Hematopoietic multipotent progenitor cell treated with erythropoietin and hydrocortisone succinate and interleukin-3 and kit ligand, for 8 days (in vitro differentiated cells): Measurements from ENCODE around the gene PLCB2.

Source experiments
- DNase-seq: peaks from one replicate; pipeline ENCODE4 v3.0.0-alpha.2; 2015

Gene PLCB2

GRCh38 chr15:40340740-40341400 lies 33.1 kb upstream of the PLCB2 start, which contains the start of gene CCDC9B:
CCDC9B (minus strand) TSS chr15:40340939; CDS start chr15:40340819, 120 bp downstream.
- DNase-seq, result peak; percentile 90

GRCh38 chr15:40340038-40340739 lies 32.5 kb upstream of the PLCB2 start:
- no peak for DNase-seq

- no peak for DNase-seq
Measured at GRCh38 chr15:40339621-40339945, 31.8 kb upstream of the PLCB2 start.

- DNase-seq, result no peak
Measured at GRCh38 chr15:40338921-40339620, 31.3 kb upstream of the PLCB2 start.

GRCh38 chr15:40338041-40338657 lies 30.4 kb upstream of the PLCB2 start:
- DNase-seq, result peak; percentile 76

- DNase-seq, result no peak
Measured at GRCh38 chr15:40337597-40337996, 29.9 kb upstream of the PLCB2 start.

GRCh38 chr15:40336744-40337122 lies 29.0 kb upstream of the PLCB2 start:
- DNase-seq, result peak; percentile 55

GRCh38 chr15:40335938-40336743 lies 28.4 kb upstream of the PLCB2 start:
- DNase-seq, result no peak

- no peak for DNase-seq
Measured at GRCh38 chr15:40334941-40335795, 27.4 kb upstream of the PLCB2 start.

GRCh38 chr15:40334541-40334940 lies 26.8 kb upstream of the PLCB2 start:
- DNase-seq, result no peak

- peak; percentile 57 for DNase-seq
Measured at GRCh38 chr15:40333922-40334492, 26.3 kb upstream of the PLCB2 start.

- DNase-seq, result no peak
Measured at GRCh38 chr15:40332113-40332781, 24.5 kb upstream of the PLCB2 start.

- no peak for DNase-seq
Measured at GRCh38 chr15:40331637-40332036, 23.9 kb upstream of the PLCB2 start.

- DNase-seq, result no peak
Measured at GRCh38 chr15:40331026-40331425, 23.3 kb upstream of the PLCB2 start.

GRCh38 chr15:40330368-40330836 lies 22.7 kb upstream of the PLCB2 start:
- DNase-seq, result peak; percentile 78

GRCh38 chr15:40329804-40330203 lies 22.1 kb upstream of the PLCB2 start:
- DNase-seq, result no peak

- no peak for DNase-seq
Measured at GRCh38 chr15:40328751-40329150, 21.0 kb upstream of the PLCB2 start.

- DNase-seq, result no peak
Measured at GRCh38 chr15:40328176-40328575, 20.4 kb upstream of the PLCB2 start.

- no peak for DNase-seq
Measured at GRCh38 chr15:40327457-40327856, 19.7 kb upstream of the PLCB2 start.

GRCh38 chr15:40325700-40326099 lies 18.0 kb upstream of the PLCB2 start:
- no peak for DNase-seq

- no peak for DNase-seq
Measured at GRCh38 chr15:40325188-40325587, 17.5 kb upstream of the PLCB2 start.
